OCI-M2 (cell line): ENCODE measurements around the gene CAMK1D.
"Not testable (repeated sequence)": the region's sequence is repeated elsewhere in the genome, so short reads cannot be mapped to it uniquely, and the experiment has no call there.

Source experiments
- DNase-seq: peaks from one replicate; lab custom pipeline; 2025; ENCODE audit not compliant: unreplicated experiment; lab: John Stamatoyannopoulos, UW

Gene CAMK1D

DNA sequence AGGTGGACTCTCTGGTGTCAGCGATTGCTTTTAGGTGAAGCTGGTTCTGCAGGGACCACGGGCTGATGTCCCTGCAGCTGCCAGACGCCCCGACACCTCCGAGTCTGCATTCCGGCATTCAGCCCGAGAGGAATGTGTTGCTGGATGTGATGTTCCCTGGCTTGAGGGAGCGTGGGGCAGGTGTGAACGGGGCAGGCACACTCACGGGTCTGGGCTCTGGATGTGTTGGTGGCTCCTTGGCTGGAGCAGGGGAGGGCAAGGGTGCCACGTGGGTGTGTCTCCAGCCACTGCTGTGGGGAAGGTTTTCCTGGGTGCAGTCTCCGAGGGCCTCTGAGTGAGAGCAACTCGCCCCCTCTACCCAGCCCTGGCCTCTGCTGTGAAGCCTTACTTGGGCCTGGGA is 140.5 kb downstream of the CAMK1D start:
- DNase-seq, result no peak

DNA sequence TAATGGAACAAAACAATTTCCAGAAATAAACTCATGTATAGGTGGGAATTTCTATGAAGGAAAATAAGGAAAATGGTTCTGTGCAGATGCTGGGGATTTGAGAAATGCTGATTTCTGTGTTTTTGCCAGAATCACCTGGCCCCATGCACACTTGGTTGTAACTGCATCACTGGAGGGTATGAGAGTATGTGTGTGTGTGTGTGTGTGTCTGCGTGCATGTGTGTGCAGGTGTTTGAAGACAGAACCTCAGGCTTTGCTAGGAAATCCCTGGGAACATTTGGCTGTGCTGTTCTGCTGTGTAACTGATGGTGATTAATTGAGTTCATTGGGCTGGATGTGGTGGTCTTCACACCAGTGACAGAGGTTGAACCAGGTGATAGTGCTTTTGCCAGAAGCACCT is 141.6 kb downstream of the CAMK1D start:
- DNase-seq, result no peak

DNA sequence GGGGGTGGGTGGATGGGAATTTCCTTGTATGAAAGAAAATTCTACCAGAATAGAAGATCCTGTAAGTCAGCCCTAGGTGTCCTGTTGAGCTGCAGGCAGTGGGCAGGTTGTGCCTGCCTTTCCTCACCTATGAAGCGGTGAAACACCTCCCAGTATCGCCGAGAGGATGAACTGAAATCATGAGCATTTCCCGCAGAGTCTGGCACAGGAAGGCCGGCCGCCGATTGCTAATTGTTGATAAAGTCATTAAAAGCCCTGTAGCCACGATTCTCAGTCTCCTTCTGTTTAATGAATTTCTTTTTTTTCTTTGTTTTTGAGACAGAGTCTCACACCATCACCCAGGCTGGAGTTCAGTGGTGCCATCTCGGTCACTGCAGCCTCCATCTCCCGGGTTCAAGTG is 142.1 kb downstream of the CAMK1D start:
- no peak for DNase-seq

DNA sequence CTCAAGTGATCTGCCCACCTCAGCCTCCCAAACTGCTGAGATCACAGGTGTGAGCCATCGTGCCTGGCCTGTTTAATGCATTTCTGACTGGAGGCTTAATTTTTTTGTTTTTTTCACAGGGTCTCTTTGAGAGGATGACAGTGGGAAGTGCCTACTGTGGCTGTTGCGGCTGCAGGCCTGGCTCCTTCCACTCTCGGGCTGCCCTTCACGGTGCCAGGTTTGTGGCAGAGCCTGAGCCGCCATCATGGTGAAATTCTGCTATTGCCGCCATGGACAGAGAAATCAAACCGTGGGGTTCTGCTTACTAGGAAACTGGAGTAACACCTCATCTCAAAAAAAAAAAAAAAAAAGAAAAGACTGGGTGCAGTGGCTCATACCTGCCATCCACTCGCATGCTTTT is 142.7 kb downstream of the CAMK1D start:
- DNase-seq, result no peak

DNA sequence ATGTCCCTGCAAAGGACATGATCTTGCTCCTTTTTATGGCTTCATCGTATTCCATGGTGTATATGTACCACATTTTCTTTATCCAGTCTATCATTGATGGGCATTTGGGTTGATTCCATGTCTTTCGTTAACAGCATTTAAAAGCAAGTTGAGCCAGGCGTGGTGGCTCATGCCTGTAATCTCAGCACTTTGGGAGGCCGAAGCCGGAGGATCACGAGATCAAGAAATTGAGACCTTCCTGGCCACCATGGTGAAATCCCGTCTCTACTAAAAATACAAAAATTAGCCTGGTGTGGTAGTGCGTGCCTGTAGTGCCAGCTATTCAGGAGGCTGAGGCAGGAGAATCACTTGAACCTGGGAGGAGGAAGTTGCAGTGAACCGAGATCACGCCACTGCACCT is 147.7 kb downstream of the CAMK1D start:
- not testable (repeated sequence) for DNase-seq

DNA sequence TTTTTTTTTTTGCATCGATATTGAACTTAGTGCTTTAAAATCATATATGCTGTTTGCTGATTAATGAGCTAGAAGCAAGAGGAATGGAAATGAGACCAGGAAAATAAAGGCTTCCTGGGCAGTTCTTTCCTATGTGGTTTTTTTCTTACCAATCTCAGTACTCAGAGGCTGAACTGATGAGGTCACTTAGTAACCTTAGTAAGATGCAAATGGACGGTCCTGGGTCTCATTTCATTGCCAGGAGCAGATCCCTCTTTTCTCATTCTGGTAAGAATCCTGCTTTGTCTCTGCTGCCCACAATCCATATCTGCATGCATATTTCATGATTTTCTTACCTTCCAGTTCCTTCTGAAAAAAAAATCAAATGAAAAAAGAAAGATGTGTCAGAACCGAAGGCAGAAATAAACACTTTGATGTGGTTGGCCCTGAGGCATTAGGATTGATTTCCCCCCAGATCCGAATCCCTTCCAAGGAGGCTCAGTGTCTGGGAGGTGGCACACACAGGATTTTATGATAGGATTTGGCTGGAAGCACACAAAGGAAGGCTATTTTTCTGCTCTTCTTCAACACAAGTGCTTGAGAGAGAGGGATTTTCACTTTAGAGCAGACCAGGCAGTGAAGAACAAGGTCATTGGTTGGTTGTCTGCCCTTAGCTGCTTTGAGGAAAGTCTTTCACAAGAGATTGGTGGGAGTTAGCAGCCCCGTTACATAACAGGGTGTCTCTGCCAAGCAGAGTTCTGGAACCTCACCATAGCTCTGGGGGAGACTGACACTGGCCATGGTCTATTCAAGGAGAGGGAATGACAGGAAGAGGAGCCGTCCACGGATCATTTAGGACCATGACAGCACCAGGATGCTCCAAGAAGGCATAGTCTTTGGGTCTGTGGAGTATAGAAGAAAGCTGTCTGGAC is 150.0 kb downstream of the CAMK1D start:
- no peak for DNase-seq

DNA sequence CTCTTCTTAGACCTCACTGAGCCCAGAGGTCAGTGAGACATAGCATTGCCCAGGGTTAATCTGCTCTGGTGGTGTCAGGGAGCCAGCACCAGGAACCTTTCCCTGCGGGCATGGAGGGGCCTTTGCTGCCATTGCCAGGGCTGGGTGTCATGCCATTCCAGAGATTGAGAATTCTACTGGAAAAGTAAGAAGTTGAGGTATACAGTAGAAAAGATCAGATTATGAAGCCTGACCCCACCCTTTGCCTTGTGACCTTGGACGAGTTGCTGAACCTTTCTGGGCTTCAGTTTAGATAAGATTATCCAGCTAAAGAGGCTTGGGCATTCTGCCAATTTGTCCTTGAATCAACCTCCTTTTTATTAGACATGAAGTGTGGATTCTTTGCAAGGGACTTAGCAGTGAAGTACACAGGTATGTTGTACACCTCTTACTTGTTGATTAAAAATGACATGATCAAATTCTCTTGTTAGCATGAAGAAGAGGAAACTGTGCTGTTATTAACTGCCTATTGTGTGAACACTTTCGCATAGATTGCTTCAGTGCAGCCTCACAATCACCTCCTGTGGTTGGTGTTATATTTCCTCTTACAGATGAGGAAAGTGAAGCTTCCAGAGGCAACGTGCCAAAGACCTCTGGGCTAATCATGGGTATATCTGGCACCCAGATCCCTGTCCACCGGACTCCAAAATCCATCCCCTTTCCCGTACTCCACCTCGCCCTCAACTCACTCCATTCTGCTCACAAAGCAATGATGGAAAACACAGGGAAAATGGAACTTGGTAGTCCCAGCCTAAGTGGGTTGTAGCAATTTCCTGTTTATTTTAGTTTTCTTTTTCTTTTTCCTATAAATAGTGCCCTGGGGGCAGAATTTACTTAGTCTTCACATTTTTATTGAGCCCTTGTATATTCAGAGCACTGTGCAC is 151.3 kb downstream of the CAMK1D start:
- DNase-seq, result no peak

DNA sequence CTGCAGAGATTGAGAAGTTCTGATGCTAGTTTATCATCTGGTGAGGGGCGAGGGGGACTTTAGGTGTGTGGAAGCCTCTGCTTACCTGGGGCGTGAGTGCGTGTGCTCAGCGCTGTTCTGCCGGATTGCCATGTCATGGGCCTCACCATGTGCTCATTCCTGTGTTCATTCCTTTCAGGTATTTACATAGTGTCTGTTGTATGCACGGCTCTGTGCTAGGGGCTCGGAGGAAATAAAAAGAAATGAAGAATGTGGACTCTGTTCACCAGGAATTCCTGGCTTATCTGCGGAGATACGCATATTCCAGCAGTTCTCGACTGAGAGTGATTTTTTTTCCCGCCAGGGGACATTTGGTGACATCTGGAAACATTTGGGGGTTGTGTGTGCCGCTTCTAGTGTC is 152.0 kb downstream of the CAMK1D start:
- DNase-seq, result no peak

DNA sequence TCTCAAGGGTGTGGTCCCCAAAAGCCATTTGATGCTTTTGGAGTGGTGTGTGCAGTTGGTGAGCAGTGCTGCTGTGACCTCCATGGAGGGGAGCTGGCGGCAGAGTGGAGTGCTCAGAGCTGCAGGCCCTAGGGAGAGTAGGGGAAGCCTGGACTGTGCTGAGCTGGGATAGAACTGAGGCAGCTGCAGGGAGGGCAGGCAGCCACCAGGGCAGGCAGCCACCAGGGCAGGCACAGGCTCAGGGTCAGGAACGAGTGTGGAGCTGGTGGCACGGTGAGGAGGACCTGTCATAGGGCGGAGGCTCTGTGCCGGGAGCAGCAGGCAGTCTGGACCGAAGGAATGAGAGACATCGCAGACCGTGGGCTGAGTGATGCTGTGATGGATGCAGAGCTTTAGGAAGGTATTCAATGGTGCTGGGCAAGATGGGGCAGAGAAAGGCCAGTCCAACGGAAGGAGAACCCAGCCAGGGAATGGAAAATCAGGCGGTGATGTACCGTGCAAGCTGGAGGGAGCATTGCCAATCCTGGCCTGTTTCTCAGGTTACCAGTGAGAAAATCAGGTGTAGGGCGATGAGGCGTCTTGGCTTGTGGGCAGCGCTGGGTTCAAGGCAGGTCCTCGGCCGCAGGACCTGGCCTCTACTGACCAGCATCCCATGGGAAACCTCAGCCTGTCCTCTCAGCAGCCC is 152.6 kb downstream of the CAMK1D start:
- no peak for DNase-seq

DNA sequence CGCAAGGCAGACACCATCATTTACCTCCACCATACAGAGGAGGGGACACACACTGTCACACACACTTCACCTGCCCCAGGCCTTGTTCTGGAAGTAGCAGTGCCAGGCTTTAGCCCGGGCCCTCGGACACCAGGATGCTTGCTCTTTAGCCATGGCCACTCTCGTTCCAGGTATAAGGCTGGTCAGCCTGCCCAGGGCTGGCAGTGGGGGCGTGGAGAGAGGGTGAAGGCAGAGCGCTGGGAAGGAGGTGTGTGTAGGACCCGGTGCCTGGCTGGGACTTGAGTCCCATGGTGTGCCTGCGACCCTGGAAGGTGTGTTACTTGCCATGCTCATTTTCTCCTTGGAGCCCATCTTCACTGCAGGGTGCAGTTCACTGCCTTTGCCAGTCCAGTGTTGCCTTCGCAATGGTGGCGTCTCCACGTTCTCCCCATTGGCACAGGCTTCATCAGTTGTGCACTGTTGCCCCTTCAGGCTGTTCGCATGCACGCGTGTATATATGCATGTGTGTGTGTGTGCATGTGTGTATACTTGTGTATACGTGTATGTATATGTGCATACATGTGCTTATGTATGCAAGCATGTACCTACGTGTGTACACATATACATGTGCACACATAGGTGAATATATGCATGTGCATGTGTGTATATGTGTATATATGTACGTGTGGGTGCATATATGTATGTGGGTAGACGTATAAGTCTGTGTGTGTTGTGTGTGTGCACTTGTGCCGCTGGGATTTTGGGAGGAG is 153.4 kb downstream of the CAMK1D start:
- no peak for DNase-seq

DNA sequence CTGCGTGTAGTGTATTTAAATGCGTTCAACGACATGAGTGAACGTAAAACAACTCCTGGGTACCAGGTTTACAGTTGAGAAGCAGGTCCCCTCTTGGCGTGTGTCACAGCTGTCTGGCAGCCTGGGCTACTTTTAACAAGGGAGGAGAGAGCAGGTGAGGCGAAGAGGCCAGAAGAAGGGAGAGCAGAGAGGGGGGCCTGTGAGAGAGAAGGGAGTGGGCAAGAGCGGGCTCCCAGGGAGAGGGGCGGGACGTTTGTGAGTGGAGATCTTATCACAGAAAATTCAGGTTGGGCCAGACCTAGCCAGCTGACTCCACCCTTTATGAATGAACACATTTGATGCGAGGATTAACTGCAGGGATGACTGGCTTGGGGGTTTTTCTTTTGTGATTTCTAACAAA is 154.0 kb downstream of the CAMK1D start:
- DNase-seq, result no peak

DNA sequence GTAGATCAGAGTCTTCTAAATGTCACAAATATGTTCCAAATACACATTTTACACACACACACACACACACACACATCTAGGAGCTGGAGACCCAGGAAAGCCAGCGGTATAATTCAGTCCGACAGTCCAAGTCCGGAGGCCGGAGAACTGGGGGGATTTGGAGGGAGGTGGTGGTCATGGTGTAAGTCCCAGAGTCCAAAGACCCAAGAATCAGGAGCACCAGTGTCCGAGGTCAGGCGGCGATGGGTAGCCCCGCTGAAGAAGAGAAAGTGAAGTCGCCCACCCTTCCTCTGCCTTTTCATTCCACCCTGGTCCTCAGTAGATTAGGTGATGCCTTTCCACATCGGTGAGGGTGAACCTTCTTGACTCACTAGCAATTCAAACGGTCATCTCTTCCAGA is 154.8 kb downstream of the CAMK1D start:
- no peak for DNase-seq

DNA sequence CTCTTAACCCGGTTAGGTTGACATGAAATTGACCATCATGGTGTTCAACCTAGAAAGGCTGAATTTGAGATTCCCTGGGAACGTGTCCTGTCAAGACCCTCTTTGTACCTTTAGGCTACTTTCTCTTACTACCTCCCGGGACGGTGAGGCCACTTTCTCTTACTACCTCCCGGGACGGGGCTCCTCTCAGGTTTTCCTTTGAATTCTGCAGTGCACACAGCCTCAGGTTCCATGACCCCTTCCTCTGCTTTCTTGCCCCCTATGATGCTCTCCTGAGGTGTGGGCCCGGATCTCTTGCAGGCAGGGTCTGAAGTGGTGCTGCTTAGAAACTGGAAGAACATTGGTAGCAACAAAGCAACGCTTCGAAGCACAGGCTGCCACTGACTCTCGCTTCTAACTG is 155.3 kb downstream of the CAMK1D start:
- DNase-seq, result no peak

DNA sequence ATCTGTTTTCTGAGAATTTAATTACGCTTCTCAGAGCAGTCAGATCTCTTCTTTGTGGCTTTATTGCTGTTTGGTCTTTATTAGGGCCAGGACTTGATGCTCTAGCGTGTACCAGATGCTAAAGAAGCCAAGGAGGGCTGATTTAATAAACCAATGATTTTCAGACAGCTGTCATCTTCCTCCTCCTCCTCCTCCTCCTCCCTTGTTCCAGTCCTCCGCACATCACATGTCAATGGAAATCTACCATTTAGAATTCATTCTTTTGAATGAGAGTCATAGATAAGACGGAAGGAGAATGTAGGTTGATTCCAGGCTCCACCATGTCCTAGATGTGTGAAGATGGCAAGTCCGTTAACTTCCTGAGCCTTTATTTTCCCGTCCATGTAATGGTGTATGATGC is 156.3 kb downstream of the CAMK1D start:
- no peak for DNase-seq

DNA sequence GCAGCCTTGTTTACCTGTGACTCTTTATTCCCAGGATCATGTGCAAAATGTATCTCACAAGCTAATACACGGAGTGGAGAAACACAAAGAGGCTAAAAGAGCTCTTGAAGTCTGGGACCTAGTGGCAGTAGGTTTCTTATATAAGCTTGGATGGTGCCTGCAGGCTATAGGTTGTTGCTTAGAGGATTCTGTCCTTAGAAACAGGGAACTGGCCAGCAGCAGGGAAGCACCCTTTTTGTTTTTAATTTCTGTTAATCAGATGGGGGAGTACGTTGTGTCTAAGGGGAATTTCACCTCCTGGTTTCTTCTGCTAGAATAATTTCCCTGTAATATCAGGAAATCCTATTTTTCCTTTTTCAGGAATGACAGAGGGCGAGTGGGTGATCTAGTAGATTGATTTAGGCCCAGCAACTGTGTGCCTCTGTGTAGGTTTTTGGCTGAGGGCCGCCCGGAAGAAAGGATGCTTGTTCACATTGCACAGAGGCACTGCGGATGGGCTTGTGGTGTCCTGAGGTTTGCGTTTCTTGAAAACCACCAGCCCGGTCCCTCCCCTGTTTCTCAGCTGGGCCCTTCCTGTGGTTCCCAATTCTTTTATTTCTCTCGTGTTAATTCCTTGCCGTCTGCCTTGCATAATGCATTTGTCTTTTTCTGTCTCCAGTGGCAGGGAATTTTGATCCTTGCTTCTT is 158.0 kb downstream of the CAMK1D start:
- no peak for DNase-seq

DNA sequence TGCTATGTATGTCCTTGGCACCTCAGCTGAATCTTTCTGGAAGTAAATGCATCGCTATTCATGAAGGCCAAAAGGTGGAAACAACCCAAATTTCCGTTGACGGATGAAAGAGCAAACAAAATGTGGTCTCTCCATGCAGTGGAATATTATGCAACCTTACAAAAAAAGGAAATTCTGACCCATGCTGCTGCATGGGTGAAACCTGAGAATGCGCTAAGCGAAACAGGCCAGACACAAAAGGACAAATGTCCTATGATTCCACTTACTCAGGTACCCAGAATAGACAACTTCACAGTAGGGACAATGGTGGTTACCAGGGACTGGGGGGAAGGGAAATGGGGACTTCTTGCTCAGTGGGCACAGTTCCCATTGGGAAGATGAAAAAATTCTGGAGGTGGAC is 158.8 kb downstream of the CAMK1D start:
- no peak for DNase-seq

DNA sequence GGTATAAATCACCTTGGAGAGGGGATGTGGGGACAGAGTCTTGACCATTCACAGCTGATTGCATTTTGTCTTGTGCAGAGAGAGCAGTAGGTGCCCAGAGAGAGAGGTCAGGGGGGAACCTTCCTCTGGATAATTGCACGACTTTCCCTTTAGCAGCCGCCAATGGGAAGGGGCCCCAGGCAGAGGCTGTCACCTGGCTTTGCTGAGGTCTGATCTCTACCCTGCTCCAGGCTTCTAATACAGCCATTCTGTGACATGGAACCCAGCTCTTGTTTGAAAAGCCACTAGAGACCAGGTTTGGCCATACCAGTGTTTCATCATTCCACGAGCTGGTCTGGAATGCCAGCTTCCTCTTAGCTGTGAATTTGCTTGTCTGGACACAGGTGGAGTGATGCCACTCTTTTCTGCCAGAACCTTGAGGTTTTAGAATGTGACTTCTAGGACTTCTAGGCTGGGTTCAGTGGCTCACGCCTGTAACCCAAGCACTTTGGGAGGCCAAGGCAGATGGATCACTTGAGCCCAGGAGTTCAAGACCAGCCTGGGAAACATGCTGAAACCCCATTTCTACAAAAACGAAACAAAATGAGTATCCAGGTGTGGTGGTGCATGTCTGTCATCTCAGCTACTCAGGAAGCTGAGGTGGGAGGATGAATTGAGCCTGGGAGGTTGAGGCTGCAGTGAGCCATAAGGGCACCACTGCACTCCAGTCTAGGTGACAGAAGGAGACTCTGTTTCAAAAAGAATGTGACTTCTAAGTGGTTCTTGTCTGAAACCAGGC is 159.9 kb downstream of the CAMK1D start:
- DNase-seq, result no peak

DNA sequence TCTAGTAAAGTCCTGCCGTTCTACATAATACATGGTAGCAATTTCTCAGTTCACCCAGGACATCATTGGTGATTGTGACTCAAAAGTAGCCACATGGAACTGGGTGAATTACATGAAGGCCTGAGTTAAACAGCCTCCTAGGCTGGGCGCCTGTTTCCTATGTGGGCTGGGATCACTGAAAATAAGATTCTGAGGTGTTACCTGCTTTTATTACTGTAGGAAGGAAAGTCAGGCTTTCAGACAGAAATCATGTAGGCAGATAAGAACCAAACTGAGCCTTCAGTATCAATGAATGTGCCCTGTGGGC is 160.4 kb downstream of the CAMK1D start:
- no peak for DNase-seq

DNA sequence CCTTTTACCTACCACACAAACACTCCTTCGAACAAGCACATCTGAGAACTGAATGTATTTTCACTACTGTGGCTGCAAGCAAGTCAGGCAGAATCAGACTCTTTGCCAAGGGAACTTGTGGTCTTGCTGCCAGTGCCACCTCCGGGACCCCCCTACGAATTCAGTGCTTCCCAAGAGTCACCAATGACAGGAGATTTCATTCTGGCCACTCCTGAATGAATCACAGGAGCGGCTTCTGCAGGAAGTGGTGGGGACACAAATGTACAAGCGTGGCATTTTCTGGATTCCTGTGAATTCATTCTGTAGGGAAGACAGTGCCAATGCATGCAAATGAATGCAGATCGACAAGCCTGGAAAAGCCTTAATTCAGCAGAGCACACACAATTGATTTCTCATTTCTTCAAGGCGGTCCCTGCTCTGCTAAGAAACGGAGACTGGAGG is 161.2 kb downstream of the CAMK1D start:
- DNase-seq, result no peak

DNA sequence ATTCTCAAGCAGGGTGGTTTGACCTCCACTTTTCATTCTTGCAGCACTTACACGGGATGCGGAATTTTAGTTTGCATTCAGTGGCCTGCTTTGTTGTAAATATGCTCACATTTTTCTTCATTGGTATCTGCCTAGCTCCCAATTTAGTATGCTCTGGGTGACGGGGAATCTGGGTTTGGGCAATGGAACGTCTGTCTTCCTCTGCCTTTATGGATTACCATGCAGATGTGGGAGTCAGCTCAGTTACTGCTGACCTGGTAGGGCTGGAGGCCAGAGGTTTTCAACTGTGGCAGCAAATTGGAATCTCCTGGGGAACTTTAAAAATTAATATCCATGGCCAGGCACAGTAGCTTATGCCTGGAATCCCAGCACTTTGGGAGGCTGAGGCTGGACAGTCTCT is 161.6 kb downstream of the CAMK1D start:
- DNase-seq, result no peak
